ENCODE results near the gene OR6B1. TPM values are rescaled to one million over a fixed set of nuclear protein-coding genes. Genes with fewer than 3 reads are reported as not detected.

Gene OR6B1
- total RNA-seq, 2 donors from 2014 or later: not detected

DNA sequence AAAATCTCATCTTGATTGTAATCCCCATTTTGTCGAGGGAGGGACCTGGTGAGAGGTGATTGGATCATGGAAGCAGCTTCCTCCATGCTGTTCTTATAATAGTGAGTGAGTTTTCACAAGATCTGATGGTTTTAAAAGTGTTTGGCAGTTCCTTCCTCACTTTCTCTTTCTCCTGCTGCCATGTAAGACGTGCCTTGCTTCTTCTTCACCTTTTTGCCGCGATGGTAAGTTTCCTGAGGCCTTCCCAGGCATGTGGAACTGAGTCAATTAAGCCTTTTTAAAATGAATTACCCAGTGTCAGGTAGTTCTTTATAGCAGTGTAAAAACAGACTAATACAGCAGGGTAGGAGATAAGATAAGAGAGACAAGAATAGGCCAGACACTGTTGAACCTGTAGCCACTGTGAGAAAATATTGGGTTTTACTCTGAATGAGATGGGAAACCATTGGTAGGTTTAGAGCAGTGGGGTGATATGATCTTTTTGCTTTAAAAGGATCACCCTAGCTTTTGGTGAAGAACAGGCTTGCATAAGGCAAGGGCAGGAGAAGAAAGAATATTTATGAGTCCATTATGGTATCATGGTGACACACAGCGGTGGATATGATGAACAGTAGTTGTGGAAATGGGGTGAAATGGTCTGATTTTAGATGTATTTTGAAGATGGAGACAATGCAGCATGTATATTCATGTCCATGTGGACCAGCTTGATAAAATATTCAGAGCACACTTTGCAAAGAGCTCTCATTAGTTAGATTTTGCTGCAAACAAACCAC is 11.5 kb downstream of the OR6B1 start:
- no peak overlapping the region for H3K4me3 ChIP-seq
- H3K27me3 ChIP-seq: no peaks in the 10 kb centered on the region
- intact Hi-C loops (cut with DNase I): no loop called here
- 89% methylated on average over 5 of the region's 5 CpGs for WGBS, 2 donors
- no peaks in the 10 kb centered on the region for H3K4me1 ChIP-seq
- no peaks in the 10 kb centered on the region for H3K9me3 ChIP-seq
- H3K36me3 ChIP-seq (replicated peaks in 1 of 2; ENCODE audit: insufficient read depth in 1 of 2, low read depth in 2 of 2): no peaks in the 10 kb centered on the region
- ATAC-seq (no peak), DNase-seq (no peak)
- TF ChIP-seq, protein P1, sequence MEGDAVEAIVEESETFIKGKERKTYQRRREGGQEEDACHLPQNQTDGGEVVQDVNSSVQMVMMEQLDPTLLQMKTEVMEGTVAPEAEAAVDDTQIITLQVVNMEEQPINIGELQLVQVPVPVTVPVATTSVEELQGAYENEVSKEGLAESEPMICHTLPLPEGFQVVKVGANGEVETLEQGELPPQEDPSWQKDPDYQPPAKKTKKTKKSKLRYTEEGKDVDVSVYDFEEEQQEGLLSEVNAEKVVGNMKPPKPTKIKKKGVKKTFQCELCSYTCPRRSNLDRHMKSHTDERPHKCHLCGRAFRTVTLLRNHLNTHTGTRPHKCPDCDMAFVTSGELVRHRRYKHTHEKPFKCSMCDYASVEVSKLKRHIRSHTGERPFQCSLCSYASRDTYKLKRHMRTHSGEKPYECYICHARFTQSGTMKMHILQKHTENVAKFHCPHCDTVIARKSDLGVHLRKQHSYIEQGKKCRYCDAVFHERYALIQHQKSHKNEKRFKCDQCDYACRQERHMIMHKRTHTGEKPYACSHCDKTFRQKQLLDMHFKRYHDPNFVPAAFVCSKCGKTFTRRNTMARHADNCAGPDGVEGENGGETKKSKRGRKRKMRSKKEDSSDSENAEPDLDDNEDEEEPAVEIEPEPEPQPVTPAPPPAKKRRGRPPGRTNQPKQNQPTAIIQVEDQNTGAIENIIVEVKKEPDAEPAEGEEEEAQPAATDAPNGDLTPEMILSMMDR (IDR thresholded peaks at IDR 0.05): no peak
- TF ChIP-seq POLR2A (IDR thresholded peaks at IDR 0.05): no peak
- no peak overlapping the region for H3K27ac ChIP-seq

DNA sequence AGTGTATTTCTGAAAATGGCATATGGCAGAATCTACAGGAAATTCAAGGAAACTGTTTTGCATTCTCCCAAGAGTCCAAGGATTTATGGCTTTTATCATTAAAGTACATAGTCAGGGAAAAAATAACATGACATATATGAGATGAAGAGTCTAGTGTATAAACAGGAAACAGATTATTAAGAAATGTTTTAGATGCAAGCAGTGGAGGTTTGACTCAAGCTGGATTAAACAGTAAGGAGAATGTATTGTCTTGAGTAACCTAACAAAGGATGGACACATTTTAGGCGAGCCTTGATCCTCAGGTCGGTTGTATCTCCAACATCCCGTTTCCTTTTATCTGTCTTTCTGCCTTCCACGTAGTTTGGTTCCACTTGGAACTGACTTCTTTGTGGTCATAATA is 17.9 kb downstream of the OR6B1 start:
- intact Hi-C loops (cut with DNase I): no loop called here
- DNase-seq (no peak), ATAC-seq (no peak)
- Histone ChIP-seq H3K9me3 (no peaks in the 10 kb centered on the region), H3K4me1 (no peaks in the 10 kb centered on the region), H3K27me3 (no peaks in the 10 kb centered on the region), H3K27ac (no peak overlapping the region), H3K4me3 (no peak overlapping the region), H3K36me3 (replicated peaks in 1 of 2; ENCODE audit: insufficient read depth in 1 of 2, low read depth in 2 of 2) (no peaks in the 10 kb centered on the region)
- WGBS, 2 donors: 80 to 87% methylated on average over 4 of the region's 4 CpGs
- TF ChIP-seq POLR2A (IDR thresholded peaks at IDR 0.05): no peak
- TF ChIP-seq, protein P1 (IDR thresholded peaks at IDR 0.05): no peak

DNA sequence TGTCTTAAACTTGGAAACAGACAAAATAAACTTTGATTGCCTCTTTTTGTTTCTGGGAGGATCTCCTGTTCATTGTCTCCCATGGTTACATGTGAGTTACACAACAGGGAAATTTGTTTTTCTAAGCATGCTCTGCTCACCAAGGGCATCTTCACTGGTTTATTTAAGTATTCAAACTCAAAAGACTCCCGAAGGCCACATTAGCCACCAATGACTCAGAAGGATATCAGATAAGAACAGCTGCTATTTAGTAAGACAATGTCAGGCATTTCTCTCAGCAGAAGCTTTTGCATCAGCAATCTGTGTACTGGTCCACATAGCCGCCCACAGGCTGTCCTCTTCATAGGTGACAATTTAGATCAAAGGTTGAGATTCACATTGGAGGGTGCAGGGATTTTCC is 19.3 kb downstream of the OR6B1 start:
- intact Hi-C loops (cut with DNase I): no loop called here
- WGBS, 2 donors: 49 to 58% methylated on average over 2 of the region's 2 CpGs
- Histone ChIP-seq H3K9me3 (no peaks in the 10 kb centered on the region), H3K27ac (no peak overlapping the region), H3K4me1 (no peaks in the 10 kb centered on the region), H3K27me3 (no peaks in the 10 kb centered on the region), H3K4me3 (no peak overlapping the region), H3K36me3 (replicated peaks in 1 of 2; ENCODE audit: insufficient read depth in 1 of 2, low read depth in 2 of 2) (no peaks in the 10 kb centered on the region)
- DNase-seq: peak in 1 of 4 donors; percentile 10
- no peak for TF ChIP-seq POLR2A (IDR thresholded peaks at IDR 0.05)
- TF ChIP-seq, protein P1 (IDR thresholded peaks at IDR 0.05): no peak
- ATAC-seq: peak; percentile 48

DNA sequence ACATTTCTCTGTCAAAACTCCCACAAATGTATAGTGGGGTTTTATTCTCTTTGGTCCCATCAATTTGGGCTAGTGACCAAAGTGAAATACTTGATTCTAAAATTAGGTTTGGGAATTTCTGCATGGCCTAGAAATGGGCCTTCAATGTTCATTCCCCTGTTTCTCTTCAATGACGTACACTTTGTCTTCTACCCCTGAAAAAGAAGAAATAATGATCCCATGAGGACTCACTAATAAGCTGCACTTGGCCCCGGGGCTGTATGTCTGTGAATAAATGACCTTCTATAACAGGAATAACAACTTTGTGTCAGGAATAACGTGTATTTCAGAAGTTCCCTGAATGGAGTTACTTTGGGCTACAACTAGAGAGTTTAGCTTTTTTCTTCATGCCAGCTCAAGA is 20.2 kb downstream of the OR6B1 start:
- no peak for DNase-seq
- H3K4me3 ChIP-seq: no peak overlapping the region
- WGBS, 2 donors: 44 to 46% methylated on average over 3 of the region's 3 CpGs
- H3K27me3 ChIP-seq: no peaks in the 10 kb centered on the region
- TF ChIP-seq, protein P1 (IDR thresholded peaks at IDR 0.05): no peak
- no peak for TF ChIP-seq POLR2A (IDR thresholded peaks at IDR 0.05)
- ATAC-seq: peak; percentile 18
- no peaks in the 10 kb centered on the region for H3K4me1 ChIP-seq
- no peaks in the 10 kb centered on the region for H3K9me3 ChIP-seq
- no peak overlapping the region for H3K27ac ChIP-seq
- intact Hi-C loops (cut with DNase I): no loop called here
- no peaks in the 10 kb centered on the region for H3K36me3 ChIP-seq (replicated peaks in 1 of 2; ENCODE audit: insufficient read depth in 1 of 2, low read depth in 2 of 2)

DNA sequence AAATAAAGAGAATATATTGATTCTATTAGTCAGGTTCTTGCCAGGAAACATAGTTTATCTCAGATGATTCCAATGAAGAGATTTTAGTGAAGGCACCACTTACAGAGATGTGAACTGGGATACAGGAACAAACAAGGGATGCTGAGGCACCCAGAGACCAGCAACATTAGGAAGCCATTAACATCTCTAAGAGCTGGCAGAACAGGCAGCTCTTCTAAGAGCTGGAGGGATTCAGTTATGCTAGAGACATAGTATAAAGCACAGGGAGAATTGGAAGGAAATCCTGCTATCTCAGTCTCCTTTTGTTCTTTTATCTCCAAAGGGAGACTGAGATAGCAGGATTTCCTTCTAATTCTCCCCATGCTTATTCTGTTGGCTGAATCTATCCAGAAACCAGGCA is 22.0 kb downstream of the OR6B1 start:
- no peak for ATAC-seq
- H3K27me3 ChIP-seq: no peaks in the 10 kb centered on the region
- TF ChIP-seq, protein P1 (IDR thresholded peaks at IDR 0.05): no peak
- H3K9me3 ChIP-seq: no peaks in the 10 kb centered on the region
- no peaks in the 10 kb centered on the region for H3K36me3 ChIP-seq (replicated peaks in 1 of 2; ENCODE audit: insufficient read depth in 1 of 2, low read depth in 2 of 2)
- H3K27ac ChIP-seq: no peak overlapping the region
- H3K4me1 ChIP-seq: no peaks in the 10 kb centered on the region
- H3K4me3 ChIP-seq: no peak overlapping the region
- DNase-seq: no peak
- intact Hi-C loops (cut with DNase I): no loop called here

All from body of pancreas (tissue), 4 donors.